ENCODE measurements around the gene CBARP. TPM values are rescaled to one million over a fixed set of nuclear protein-coding genes. Genes with fewer than 3 reads are reported as not detected.

Gene CBARP
- total RNA-seq, 3 donors from 2014 or later = 0.29 to 1.2 (median 0.39) TPM

- ATAC-seq = peak; percentile 72
- Histone ChIP-seq H3K36me3 (ENCODE audit: low read depth) (no peaks in the 10 kb centered on the region), H3K4me3 (peak overlapping the region; percentile 54), H3K4me1 (ENCODE audit: low read depth) (peaks cover 61% of the 10 kb centered on the region), H3K9me3 (no peaks in the 10 kb centered on the region)
- no peak for TF ChIP-seq CTCF (IDR thresholded peaks at IDR 0.05)
- DNase-seq = peak; percentile 97 to 99 (median 99)
- intact Hi-C loops (cut with DNase I, micrococcal nuclease) = no loop called here
Measured at GRCh38 chr19:1260749-1261537, 23.1 kb upstream of the CBARP start.

DNA sequence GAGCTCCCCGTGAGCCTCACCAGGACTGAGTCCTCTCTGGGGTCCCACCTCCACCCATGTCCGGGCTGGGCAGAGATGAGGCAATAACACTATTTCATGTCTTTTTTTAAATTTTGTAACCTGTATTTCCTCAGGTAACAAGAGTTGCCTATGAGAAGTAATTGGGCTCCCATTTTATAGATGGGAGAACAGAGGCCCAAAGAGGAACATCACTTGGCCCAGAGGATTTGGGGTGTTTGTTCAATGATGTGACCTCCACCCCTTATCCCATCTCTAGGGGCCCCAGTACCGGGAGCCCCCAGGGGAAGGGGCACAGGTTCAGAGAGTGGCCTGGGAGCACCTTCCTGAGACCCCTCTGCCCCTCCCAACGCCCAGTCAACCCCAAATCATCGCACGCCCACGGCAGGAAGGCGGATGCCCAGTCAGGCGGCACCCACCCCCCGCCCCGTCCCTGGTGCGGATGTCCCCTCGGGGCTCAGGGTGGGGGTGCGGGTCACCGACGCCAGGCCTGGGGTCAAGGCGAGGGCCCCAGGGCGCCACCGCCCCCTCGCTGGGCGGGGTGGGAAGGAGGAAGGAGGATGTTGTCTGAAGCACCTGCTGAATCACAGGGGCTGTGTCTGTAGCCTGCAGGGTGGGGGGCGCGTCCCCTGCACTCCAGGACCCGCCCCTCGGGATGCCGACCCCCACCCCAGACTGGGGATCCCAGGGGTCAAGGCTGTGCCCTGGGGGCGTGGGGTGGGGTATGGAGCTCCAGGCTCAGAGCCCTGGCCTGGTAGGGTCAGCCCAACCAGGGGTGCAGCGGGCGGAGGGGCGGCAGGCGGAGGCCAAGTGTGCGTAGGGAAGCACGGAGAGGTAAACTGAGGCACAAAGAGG, 22.3 kb upstream of the CBARP start:
- TF ChIP-seq CTCF (IDR thresholded peaks at IDR 0.05) = no peak
- ATAC-seq (peak; percentile 20), DNase-seq (peak; percentile 55 to 89 (median 80))
- Histone ChIP-seq H3K36me3 (ENCODE audit: low read depth) (peaks cover 5% of the 10 kb centered on the region), H3K4me1 (ENCODE audit: low read depth) (peaks cover 62% of the 10 kb centered on the region), H3K4me3 (no peak overlapping the region), H3K9me3 (no peaks in the 10 kb centered on the region)
- intact Hi-C loops (cut with DNase I, micrococcal nuclease) = no loop called here

- Histone ChIP-seq H3K9me3 (no peaks in the 10 kb centered on the region), H3K4me1 (ENCODE audit: low read depth) (peaks cover 64% of the 10 kb centered on the region), H3K36me3 (ENCODE audit: low read depth) (peaks cover 6% of the 10 kb centered on the region), H3K4me3 (no peak overlapping the region)
- TF ChIP-seq CTCF (IDR thresholded peaks at IDR 0.05) = no peak
- peak; percentile 87 to 95 (median 89) for DNase-seq
- ATAC-seq = peak; percentile 43
- intact Hi-C loops (cut with DNase I, micrococcal nuclease) = no loop called here
Measured at GRCh38 chr19:1259206-1259875, 21.5 kb upstream of the CBARP start.

DNA sequence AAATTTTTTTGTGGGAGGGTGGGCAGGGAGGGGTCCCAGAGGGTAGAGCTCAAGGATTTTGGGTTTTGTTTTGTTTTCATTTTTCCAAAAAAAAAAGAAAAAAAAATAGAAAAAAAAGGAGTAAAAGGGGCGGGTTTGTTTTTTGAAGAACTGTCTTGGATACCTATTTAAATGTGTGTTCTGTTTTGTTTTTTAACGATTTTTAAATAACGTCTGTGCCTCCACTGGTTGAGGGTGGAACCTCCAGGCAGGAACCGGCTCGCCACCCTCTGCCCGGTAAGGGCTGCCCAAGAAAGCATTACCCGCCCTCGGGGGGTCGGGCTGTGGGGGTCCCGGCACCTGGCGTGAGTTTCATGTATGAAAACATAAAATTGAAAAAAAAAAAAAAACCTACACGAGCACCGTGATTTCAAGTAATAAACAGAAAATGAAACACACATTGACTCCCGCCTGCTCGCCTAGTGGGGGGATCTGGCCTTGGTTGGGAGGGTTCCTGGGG, 21.0 kb upstream of the CBARP start:
- TF ChIP-seq CTCF (IDR thresholded peaks at IDR 0.05) = no peak
- ATAC-seq = no peak
- no peaks in the 10 kb centered on the region for H3K9me3 ChIP-seq
- intact Hi-C loops (cut with DNase I, micrococcal nuclease) = no loop called here
- DNase-seq = no peak
- peaks cover 9% of the 10 kb centered on the region for H3K36me3 ChIP-seq (ENCODE audit: low read depth)
- H3K4me1 ChIP-seq (ENCODE audit: low read depth) = peaks cover 70% of the 10 kb centered on the region
- H3K4me3 ChIP-seq = no peak overlapping the region

GRCh38 chr19:1258163-1258492, 20.3 kb upstream of the CBARP start:
- Histone ChIP-seq H3K36me3 (ENCODE audit: low read depth) (peaks cover 9% of the 10 kb centered on the region), H3K4me3 (no peak overlapping the region), H3K4me1 (ENCODE audit: low read depth) (peaks cover 75% of the 10 kb centered on the region), H3K9me3 (no peaks in the 10 kb centered on the region)
- DNase-seq (peak in 1 of 3 donors; percentile 44), ATAC-seq (no peak)
- TF ChIP-seq CTCF (IDR thresholded peaks at IDR 0.05) = no peak
- intact Hi-C loops (cut with DNase I, micrococcal nuclease) = no loop called here
